ENCODE results near the gene PGBD2. TPM values are rescaled to one million over a fixed set of nuclear protein-coding genes. Genes with fewer than 3 reads are reported as not detected.

The PGBD2 gene
- total and polyA plus RNA-seq, 2 of the 13 experiments (the other 11 are each of a cell fraction or from before 2014, with no cell fraction given): 6.0 to 7.4 TPM

DNA sequence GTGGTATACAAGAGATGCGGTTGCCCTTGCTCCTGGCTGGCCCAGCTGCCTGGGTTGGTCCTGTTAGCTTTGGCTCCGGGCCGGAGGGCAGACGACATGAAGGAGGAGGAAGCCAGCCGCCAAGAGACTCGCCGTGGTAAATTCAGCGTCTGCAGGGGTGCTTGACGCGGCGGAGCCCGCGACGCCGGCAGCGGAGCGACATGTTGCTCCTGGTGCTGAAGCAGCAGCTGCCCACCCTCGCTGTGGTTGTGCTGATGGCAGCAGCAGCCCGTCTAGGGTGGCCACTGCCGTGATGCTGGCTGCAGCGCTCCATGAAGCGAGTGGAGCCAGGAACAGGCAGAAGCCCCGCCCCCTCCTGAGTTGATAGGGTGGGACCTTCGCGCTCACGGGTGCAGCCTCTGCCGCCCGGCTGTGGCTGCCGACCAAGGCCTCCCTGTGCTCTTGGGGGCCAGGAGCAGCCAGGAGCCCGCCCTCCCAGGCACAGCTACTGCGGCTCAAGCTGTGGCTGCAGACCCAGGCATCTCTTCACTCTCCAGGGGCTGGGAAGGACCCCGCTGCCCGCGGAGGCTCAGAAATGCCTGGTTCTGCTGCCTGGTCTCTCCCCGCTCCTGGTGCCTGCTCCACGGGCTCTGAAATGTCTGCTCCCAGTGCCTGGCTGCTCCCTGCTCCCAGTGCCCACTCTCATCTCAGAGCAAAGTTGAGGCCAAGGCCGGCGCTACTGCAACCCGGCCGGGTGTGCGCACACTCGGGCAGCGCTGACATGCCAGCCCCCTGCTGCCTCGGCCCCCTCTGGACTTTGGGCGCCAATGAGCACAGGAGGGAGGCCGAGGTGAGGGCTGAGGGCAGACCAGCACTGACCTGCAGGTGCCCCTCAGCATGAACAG lies 42.8 kb upstream of the PGBD2 start (continued):
- TF ChIP-seq, protein P1, sequence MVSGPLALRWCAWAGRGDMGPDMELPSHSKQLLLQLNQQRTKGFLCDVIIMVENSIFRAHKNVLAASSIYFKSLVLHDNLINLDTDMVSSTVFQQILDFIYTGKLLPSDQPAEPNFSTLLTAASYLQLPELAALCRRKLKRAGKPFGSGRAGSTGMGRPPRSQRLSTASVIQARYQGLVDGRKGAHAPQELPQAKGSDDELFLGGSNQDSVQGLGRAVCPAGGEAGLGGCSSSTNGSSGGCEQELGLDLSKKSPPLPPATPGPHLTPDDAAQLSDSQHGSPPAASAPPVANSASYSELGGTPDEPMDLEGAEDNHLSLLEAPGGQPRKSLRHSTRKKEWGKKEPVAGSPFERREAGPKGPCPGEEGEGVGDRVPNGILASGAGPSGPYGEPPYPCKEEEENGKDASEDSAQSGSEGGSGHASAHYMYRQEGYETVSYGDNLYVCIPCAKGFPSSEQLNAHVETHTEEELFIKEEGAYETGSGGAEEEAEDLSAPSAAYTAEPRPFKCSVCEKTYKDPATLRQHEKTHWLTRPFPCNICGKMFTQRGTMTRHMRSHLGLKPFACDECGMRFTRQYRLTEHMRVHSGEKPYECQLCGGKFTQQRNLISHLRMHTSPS (CRISPR knock-in tag; IDR thresholded peaks at IDR 0.05; ENCODE audit: low read depth): peak; percentile 45
- TF ChIP-seq CBX1 (IDR thresholded peaks at IDR 0.05; ENCODE audit: low read depth) (no peak), ZBTB42 (CRISPR knock-in tag; IDR thresholded peaks at IDR 0.05) (peak; percentile 72), KDM4B (CRISPR knock-in tag; IDR thresholded peaks at IDR 0.05) (peak; percentile 77; the same call in 1 of the 2 replicates), ZNF777 (CRISPR knock-in tag; IDR thresholded peaks at IDR 0.05) (peak; percentile 89), GATAD1 (CRISPR knock-in tag; IDR thresholded peaks at IDR 0.05) (peak; percentile 50; the same call in 1 of the 2 replicates), CEBPG (CRISPR knock-in tag; IDR thresholded peaks at IDR 0.05) (no peak), ZNF430 (CRISPR knock-in tag; IDR thresholded peaks at IDR 0.05) (no peak), TBP (CRISPR knock-in tag; IDR thresholded peaks at IDR 0.05) (no peak), ZNF569 (CRISPR knock-in tag; IDR thresholded peaks at IDR 0.05; ENCODE audit: borderline replicate concordance) (0 out of 2 replicates have a peak, but pooled peaks have one; percentile 38), ZNF205 (CRISPR knock-in tag; IDR thresholded peaks at IDR 0.05) (peak; percentile 50; the same call in 1 of the 2 replicates), ZNF530 (CRISPR knock-in tag; IDR thresholded peaks at IDR 0.05; ENCODE audit: low read depth) (no peak), ZNF326 (CRISPR knock-in tag; IDR thresholded peaks at IDR 0.05; ENCODE audit: borderline replicate concordance) (no peak), GZF1 (CRISPR knock-in tag; IDR thresholded peaks at IDR 0.05) (peak; percentile 66; the same call in 1 of the 2 replicates), ZNF816 (CRISPR knock-in tag; IDR thresholded peaks at IDR 0.05; ENCODE audit: borderline replicate concordance) (no peak; the same call in 1 of the 2 replicates), SP1 (IDR thresholded peaks at IDR 0.05) (no peak), SP1 (CRISPR knock-in tag; IDR thresholded peaks at IDR 0.05) (peak; percentile 62; the same call in 1 of the 2 replicates), ZNF713 (CRISPR knock-in tag; IDR thresholded peaks at IDR 0.05) (no peak), TAF1 (CRISPR knock-in tag; IDR thresholded peaks at IDR 0.05) (peak; percentile 83), ZC3H4 (CRISPR knock-in tag; IDR thresholded peaks at IDR 0.05; ENCODE audit: borderline replicate concordance) (no peak), ZNF225 (CRISPR knock-in tag; IDR thresholded peaks at IDR 0.05) (no peak)
- TF ChIP-seq, protein P2, sequence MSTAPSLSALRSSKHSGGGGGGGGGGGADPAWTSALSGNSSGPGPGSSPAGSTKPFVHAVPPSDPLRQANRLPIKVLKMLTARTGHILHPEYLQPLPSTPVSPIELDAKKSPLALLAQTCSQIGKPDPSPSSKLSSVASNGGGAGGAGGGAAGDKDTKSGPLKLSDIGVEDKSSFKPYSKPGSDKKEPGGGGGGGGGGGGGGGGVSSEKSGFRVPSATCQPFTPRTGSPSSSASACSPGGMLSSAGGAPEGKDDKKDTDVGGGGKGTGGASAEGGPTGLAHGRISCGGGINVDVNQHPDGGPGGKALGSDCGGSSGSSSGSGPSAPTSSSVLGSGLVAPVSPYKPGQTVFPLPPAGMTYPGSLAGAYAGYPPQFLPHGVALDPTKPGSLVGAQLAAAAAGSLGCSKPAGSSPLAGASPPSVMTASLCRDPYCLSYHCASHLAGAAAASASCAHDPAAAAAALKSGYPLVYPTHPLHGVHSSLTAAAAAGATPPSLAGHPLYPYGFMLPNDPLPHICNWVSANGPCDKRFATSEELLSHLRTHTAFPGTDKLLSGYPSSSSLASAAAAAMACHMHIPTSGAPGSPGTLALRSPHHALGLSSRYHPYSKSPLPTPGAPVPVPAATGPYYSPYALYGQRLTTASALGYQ (CRISPR knock-in tag; IDR thresholded peaks at IDR 0.05): no peak; the same call in 1 of the 2 replicates
- TF ChIP-seq, protein P3, sequence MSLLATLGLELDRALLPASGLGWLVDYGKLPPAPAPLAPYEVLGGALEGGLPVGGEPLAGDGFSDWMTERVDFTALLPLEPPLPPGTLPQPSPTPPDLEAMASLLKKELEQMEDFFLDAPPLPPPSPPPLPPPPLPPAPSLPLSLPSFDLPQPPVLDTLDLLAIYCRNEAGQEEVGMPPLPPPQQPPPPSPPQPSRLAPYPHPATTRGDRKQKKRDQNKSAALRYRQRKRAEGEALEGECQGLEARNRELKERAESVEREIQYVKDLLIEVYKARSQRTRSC (CRISPR knock-in tag; IDR thresholded peaks at IDR 0.05; ENCODE audit: low read depth): no peak
- TF ChIP-seq, protein P4, sequence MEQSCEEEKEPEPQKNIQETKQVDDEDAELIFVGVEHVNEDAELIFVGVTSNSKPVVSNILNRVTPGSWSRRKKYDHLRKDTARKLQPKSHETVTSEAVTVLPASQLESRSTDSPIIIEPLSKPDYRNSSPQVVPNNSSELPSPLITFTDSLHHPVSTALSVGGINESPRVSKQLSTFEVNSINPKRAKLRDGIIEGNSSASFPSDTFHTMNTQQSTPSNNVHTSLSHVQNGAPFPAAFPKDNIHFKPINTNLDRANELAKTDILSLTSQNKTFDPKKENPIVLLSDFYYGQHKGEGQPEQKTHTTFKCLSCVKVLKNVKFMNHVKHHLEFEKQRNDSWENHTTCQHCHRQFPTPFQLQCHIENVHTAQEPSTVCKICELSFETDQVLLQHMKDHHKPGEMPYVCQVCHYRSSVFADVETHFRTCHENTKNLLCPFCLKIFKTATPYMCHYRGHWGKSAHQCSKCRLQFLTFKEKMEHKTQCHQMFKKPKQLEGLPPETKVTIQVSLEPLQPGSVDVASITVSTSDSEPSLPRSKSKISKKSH (CRISPR knock-in tag; IDR thresholded peaks at IDR 0.05; ENCODE audit: borderline replicate concordance): peak; percentile 76; the same call in 1 of the 2 replicates

Measured in HepG2 (cell line).